CD4-positive, alpha-beta memory T cell (primary cell): ENCODE data around the gene RBMS3. TPM values are rescaled to one million over a fixed set of nuclear protein-coding genes. Genes with fewer than 3 reads are reported as not detected.
"Not testable (repeated sequence)": the region's sequence is repeated elsewhere in the genome, so short reads cannot be mapped to it uniquely, and the experiment has no call there.

Experiments used
- CTCF ChIA-PET: fragments of 350-600 bp; sonication (Branson Sonifier 250); formaldehyde crosslinking; loops from one replicate; lab custom pipeline; 2021; ENCODE audit warnings: inconsistent platforms; ENCODE audit not compliant: partially characterized antibody; lab: Charles Lee
- POLR2A ChIA-PET: fragments of 350-600 bp; sonication (Branson Sonifier 250); formaldehyde crosslinking; loops from one replicate; lab custom pipeline; 2021; ENCODE audit not compliant: partially characterized antibody; lab: Charles Lee
- DNase-seq, 5 donors: peaks; one replicate each; pipeline versions ENCODE4 v3.0.0 to v3.0.0-alpha.2; 2020 to 2022; ENCODE audit warnings: mixed read lengths in 1 of 5
- H3K27ac ChIP-seq: one replicate; pipeline ENCODE4 v1.7.0; 2013; ENCODE audit warnings: low read depth, low read length
- H3K27me3 ChIP-seq: 2 replicates; pipeline ENCODE4 v1.7.0; 2013; ENCODE audit warnings: mild to moderate bottlenecking, low read length, moderate library complexity; ENCODE audit not compliant: insufficient read depth
- H3K36me3 ChIP-seq: 2 replicates; pipeline ENCODE4 v1.7.0; 2013; ENCODE audit warnings: mild to moderate bottlenecking, low read length, moderate library complexity; ENCODE audit not compliant: insufficient read depth
- H3K4me1 ChIP-seq: 2 replicates; pipeline ENCODE4 v1.7.0; 2013; ENCODE audit warnings: mild to moderate bottlenecking, low read length, moderate library complexity; ENCODE audit not compliant: insufficient read depth
- H3K4me3 ChIP-seq, 2 donors: one replicate each; pipeline ENCODE4 v1.7.0; 2013; ENCODE audit warnings: low read length in 2 of 2, mild to moderate bottlenecking in 1 of 2
- H3K9me3 ChIP-seq, 2 donors: one replicate each; pipeline ENCODE4 v1.7.0; 2013; ENCODE audit warnings: low read length in 2 of 2, control low read depth in 1 of 2; ENCODE audit not compliant: control insufficient read depth in 1 of 2
- H3K27ac Mint-ChIP-seq, 7 donors: one replicate each; pipeline ENCODE4 v1.8.0; 2020 to 2021; ENCODE audit warnings: mixed read lengths in 7 of 7, mild to moderate bottlenecking in 6 of 7, inconsistent platforms in 3 of 7, moderate library complexity in 3 of 7
- H3K27me3 Mint-ChIP-seq, 2 donors: one replicate each; pipeline ENCODE4 v1.8.0; 2020 to 2021; ENCODE audit warnings: mixed read lengths in 2 of 2
- H3K36me3 Mint-ChIP-seq, 2 donors: one replicate each; pipeline ENCODE4 v1.8.0; 2020 to 2021; ENCODE audit warnings: mixed read lengths in 2 of 2, inconsistent platforms in 1 of 2, mild to moderate bottlenecking in 1 of 2
- H3K4me1 Mint-ChIP-seq, 4 donors: one replicate each; pipeline ENCODE4 v1.8.0; 2020 to 2021; ENCODE audit warnings: mixed read lengths in 4 of 4, mild to moderate bottlenecking in 1 of 4
- H3K4me3 Mint-ChIP-seq, 8 donors: one replicate each; pipeline ENCODE4 v1.8.0; 2020 to 2021; ENCODE audit warnings: mixed read lengths in 8 of 8, mild to moderate bottlenecking in 7 of 8, moderate library complexity in 6 of 8, inconsistent platforms in 3 of 8
- H3K9me3 Mint-ChIP-seq, 8 donors: one replicate each; pipeline ENCODE4 v1.8.0; 2020 to 2021; ENCODE audit warnings: mixed read lengths in 8 of 8, mild to moderate bottlenecking in 5 of 8, inconsistent platforms in 3 of 8, moderate library complexity in 1 of 8
- intact Hi-C: fragments of 100-400 bp; cut with micrococcal nuclease; formaldehyde crosslinking; loops from one replicate; pipeline ENCODE4 v1.15.1; 2023
- polyA plus RNA-seq, 2 donors: library from polyadenylated mRNA; unstranded; fragments of 300-500 nt; fragmentation: Illumina TruSeq; gene quantifications; one replicate each; pipeline ENCODE4 v1.2.3, GENCODE V29; 2021
- total RNA-seq, 2 experiments: library from RNA; stranded (reverse); gene quantifications; one replicate each; pipeline ENCODE4 v1.2.3, GENCODE V29; 2021

The RBMS3 gene
- total and polyA plus RNA-seq, 4 experiments from 2014 or later: 0.70 to 1.6 (median 1.0) TPM; not detected in 1

GRCh38 chr3:30020380-30020779, 739.5 kb downstream of the RBMS3 start:
- ChIA-PET POLR2A (no interaction called here), CTCF (interaction anchor here (1.4 kb wide), 1 partner anchor 8 kb away, joined by 4 read pairs; no protein-coding TSS in a partner anchor)
- Histone ChIP-seq H3K4me1 (no peaks in the 10 kb centered on the region), H3K9me3 (no peaks in the 10 kb centered on the region), H3K4me3 (no peak overlapping the region), H3K27me3 (no peaks in the 10 kb centered on the region), H3K27ac (no peak overlapping the region), H3K36me3 (no peaks in the 10 kb centered on the region)
- DNase-seq: no peak
- H3K9me3 Mint-ChIP-seq: no peaks in the 10 kb centered on the region
- H3K27ac Mint-ChIP-seq: no peak overlapping the region
- no peaks in the 10 kb centered on the region for H3K36me3 Mint-ChIP-seq
- intact Hi-C loops: no loop called here
- peaks cover 18% of the 10 kb centered on the region in 2 donors for H3K27me3 Mint-ChIP-seq
- H3K4me1 Mint-ChIP-seq: no peaks in the 10 kb centered on the region
- H3K4me3 Mint-ChIP-seq: no peak overlapping the region

- no peak overlapping the region for H3K27ac ChIP-seq
- intact Hi-C loops: no loop called here
- ChIA-PET POLR2A (no interaction called here), CTCF (interaction anchor here (0.8 to 2.1 kb wide), 2 partner anchors 11 to 18 kb away, joined by 3 to 6 read pairs; no protein-coding TSS in a partner anchor)
- no peaks in the 10 kb centered on the region for H3K9me3 Mint-ChIP-seq
- H3K36me3 ChIP-seq: no peaks in the 10 kb centered on the region
- no peak overlapping the region for H3K27ac Mint-ChIP-seq
- DNase-seq: no peak
- no peaks in the 10 kb centered on the region for H3K27me3 ChIP-seq
- no peaks in the 10 kb centered on the region for H3K4me1 ChIP-seq
- no peaks in the 10 kb centered on the region for H3K36me3 Mint-ChIP-seq
- H3K27me3 Mint-ChIP-seq: peaks cover 15 to 24% of the 10 kb centered on the region in 2 donors
- H3K4me3 ChIP-seq: no peak overlapping the region
- H3K4me3 Mint-ChIP-seq: no peak overlapping the region
- H3K4me1 Mint-ChIP-seq: no peaks in the 10 kb centered on the region
- no peaks in the 10 kb centered on the region for H3K9me3 ChIP-seq
Measured at GRCh38 chr3:30024466-30024865, 743.6 kb downstream of the RBMS3 start.

GRCh38 chr3:30026851-30027250, 746.0 kb downstream of the RBMS3 start:
- ChIA-PET CTCF (interaction anchor here (1.1 kb wide), 1 partner anchor 10 kb away, joined by 3 read pairs; no protein-coding TSS in a partner anchor), POLR2A (no interaction called here)
- Mint-ChIP-seq H3K27ac (no peak overlapping the region), H3K4me3 (no peak overlapping the region), H3K4me1 (no peaks in the 10 kb centered on the region), H3K27me3 (peaks cover 17 to 18% of the 10 kb centered on the region in 2 donors), H3K36me3 (no peaks in the 10 kb centered on the region), H3K9me3 (no peaks in the 10 kb centered on the region)
- no peaks in the 10 kb centered on the region for H3K36me3 ChIP-seq
- H3K27ac ChIP-seq: no peak overlapping the region
- no peaks in the 10 kb centered on the region for H3K9me3 ChIP-seq
- no peak for DNase-seq
- no peak overlapping the region for H3K4me3 ChIP-seq
- no peaks in the 10 kb centered on the region for H3K4me1 ChIP-seq
- H3K27me3 ChIP-seq: no peaks in the 10 kb centered on the region
- intact Hi-C loops: no loop called here

GRCh38 chr3:30034246-30034991, 753.5 kb downstream of the RBMS3 start:
- peaks cover 0 to 4% (median 0%) of the 10 kb centered on the region in 8 donors for H3K9me3 Mint-ChIP-seq
- no peak for DNase-seq
- POLR2A ChIA-PET: no interaction called here

GRCh38 chr3:30035935-30036567, 755.2 kb downstream of the RBMS3 start:
- no peak for DNase-seq
- Histone ChIP-seq H3K27me3 (peaks cover 2% of the 10 kb centered on the region), H3K4me1 (no peaks in the 10 kb centered on the region), H3K27ac (no peak overlapping the region), H3K9me3 (no peaks in the 10 kb centered on the region), H3K4me3 (no peak overlapping the region), H3K36me3 (no peaks in the 10 kb centered on the region)
- peaks cover 18 to 23% of the 10 kb centered on the region in 2 donors for H3K27me3 Mint-ChIP-seq
- no peaks in the 10 kb centered on the region for H3K36me3 Mint-ChIP-seq
- peaks cover 0 to 4% (median 0%) of the 10 kb centered on the region in 8 donors for H3K9me3 Mint-ChIP-seq
- ChIA-PET POLR2A (no interaction called here), CTCF (no interaction called here)
- intact Hi-C loops: no loop called here
- H3K27ac Mint-ChIP-seq: no peak overlapping the region
- H3K4me3 Mint-ChIP-seq: no peak overlapping the region
- H3K4me1 Mint-ChIP-seq: peaks cover 0 to 1% (median 0%) of the 10 kb centered on the region in 4 donors

More at GRCh38 chr3:30034246-30034991, 753.5 kb downstream of the RBMS3 start:
- no peaks in the 10 kb centered on the region for H3K4me1 ChIP-seq
- no peak overlapping the region for H3K27ac ChIP-seq
- H3K4me3 Mint-ChIP-seq: no peak overlapping the region
- H3K4me1 Mint-ChIP-seq: peaks cover 0 to 1% (median 0%) of the 10 kb centered on the region in 4 donors
- H3K27me3 Mint-ChIP-seq: peaks cover 9 to 14% of the 10 kb centered on the region in 2 donors
- no peaks in the 10 kb centered on the region for H3K36me3 ChIP-seq
- intact Hi-C loops: no loop called here
- no peak overlapping the region for H3K4me3 ChIP-seq
- CTCF ChIA-PET: no interaction called here
- no peaks in the 10 kb centered on the region for H3K27me3 ChIP-seq
- no peaks in the 10 kb centered on the region for H3K9me3 ChIP-seq
- H3K27ac Mint-ChIP-seq: peak overlapping the region in 1 of 7 donors; percentile 83
- no peaks in the 10 kb centered on the region for H3K36me3 Mint-ChIP-seq

GRCh38 chr3:30040126-30040525, 759.3 kb downstream of the RBMS3 start:
- Histone ChIP-seq H3K36me3 (no peaks in the 10 kb centered on the region), H3K9me3 (no peaks in the 10 kb centered on the region), H3K27ac (no peak overlapping the region), H3K4me1 (no peaks in the 10 kb centered on the region), H3K4me3 (no peak overlapping the region), H3K27me3 (peaks cover 2% of the 10 kb centered on the region)
- no peaks in the 10 kb centered on the region for H3K4me1 Mint-ChIP-seq
- H3K4me3 Mint-ChIP-seq: no peak overlapping the region
- H3K27ac Mint-ChIP-seq: no peak overlapping the region
- no peaks in the 10 kb centered on the region for H3K36me3 Mint-ChIP-seq
- CTCF ChIA-PET: interaction anchor here (4.2 kb wide), 1 partner anchor 710 kb away, joined by 40 read pairs; no protein-coding TSS in a partner anchor
- intact Hi-C loops: loop anchor here (5.0 kb wide), 2 partner anchors 157 to 727 kb away; no protein-coding TSS in a partner anchor
- no peaks in the 10 kb centered on the region for H3K9me3 Mint-ChIP-seq
- peaks cover 24 to 27% of the 10 kb centered on the region in 2 donors for H3K27me3 Mint-ChIP-seq
- no peak for DNase-seq
- POLR2A ChIA-PET: no interaction called here

GRCh38 chr3:30041481-30041880, 760.6 kb downstream of the RBMS3 start:
- DNase-seq, H3K27me3 ChIP-seq, H3K36me3 ChIP-seq, POLR2A ChIA-PET, H3K4me3 Mint-ChIP-seq, H3K4me1 Mint-ChIP-seq, H3K9me3 ChIP-seq, H3K4me3 ChIP-seq, H3K27ac ChIP-seq, H3K9me3 Mint-ChIP-seq, H3K36me3 Mint-ChIP-seq, H3K4me1 ChIP-seq, H3K27ac Mint-ChIP-seq: not testable (repeated sequence)
- CTCF ChIA-PET: interaction anchor here (1.2 to 4.2 kb wide), 6 partner anchors 8 to 1756 kb away, joined by 3 to 40 read pairs (median 14); no protein-coding TSS in a partner anchor
- intact Hi-C loops: loop anchor here (5.0 kb wide), 2 partner anchors 156 to 726 kb away; no protein-coding TSS in a partner anchor
- peaks cover 24 to 27% of the 10 kb centered on the region in 2 donors for H3K27me3 Mint-ChIP-seq
